Measurements from ENCODE around the gene MAP3K2.
"Not testable (repeated sequence)": the region's sequence is repeated elsewhere in the genome, so short reads cannot be mapped to it uniquely, and the experiment has no call there.

The MAP3K2 gene

GRCh38 chr2:127414638-127415592 lies 27.1 kb upstream of the MAP3K2 start:
- no peak for DNase-seq (ENCODE audit: extremely low read depth, low read depth)
- TF ChIP-seq CTCF (IDR thresholded peaks at IDR 0.05; ENCODE audit: low read depth, low read length), result no peak

GRCh38 chr2:127413782-127414637 lies 26.2 kb upstream of the MAP3K2 start:
- TF ChIP-seq CTCF (IDR thresholded peaks at IDR 0.05; ENCODE audit: low read depth, low read length), result no peak
- DNase-seq (ENCODE audit: extremely low read depth, low read depth), result no peak

- no peak for TF ChIP-seq CTCF (IDR thresholded peaks at IDR 0.05; ENCODE audit: low read depth, low read length)
- no peak for DNase-seq (ENCODE audit: extremely low read depth, low read depth)
These were observed 25.4 kb upstream of the MAP3K2 start for GRCh38 chr2:127413200-127413599.

- TF ChIP-seq CTCF (IDR thresholded peaks at IDR 0.05; ENCODE audit: low read depth, low read length), result no peak
- DNase-seq (ENCODE audit: extremely low read depth, low read depth), result no peak
These were observed 24.0 kb upstream of the MAP3K2 start for GRCh38 chr2:127411653-127412369.

- no peak for TF ChIP-seq CTCF (IDR thresholded peaks at IDR 0.05; ENCODE audit: low read depth, low read length)
- DNase-seq (ENCODE audit: extremely low read depth, low read depth), result peak; percentile 23
These were observed 23.3 kb upstream of the MAP3K2 start for GRCh38 chr2:127410871-127411652.

- not testable (repeated sequence) for DNase-seq (ENCODE audit: extremely low read depth, low read depth)
These were observed 21.9 kb upstream of the MAP3K2 start for GRCh38 chr2:127409716-127410115.

- TF ChIP-seq CTCF (IDR thresholded peaks at IDR 0.05; ENCODE audit: low read depth, low read length), result no peak
- DNase-seq (ENCODE audit: extremely low read depth, low read depth), result no peak
These were observed 21.0 kb upstream of the MAP3K2 start for GRCh38 chr2:127408807-127409099.
